Astrocyte of the spinal cord (primary cell): ENCODE data around the gene CDCA4.

Experiments used
- DNase-seq: peaks from one replicate; pipeline ENCODE4 v3.0.0; 2011; ENCODE audit warnings: low read depth, low spot score
- H3K4me3 ChIP-seq: 2 replicates; pipeline ENCODE4 v1.5.1; 2011; ENCODE audit warnings: low read depth, mild to moderate bottlenecking, low read length, moderate library complexity
- CTCF ChIP-seq: IDR thresholded peaks from 2 replicates; pipeline ENCODE4 v1.5.1; 2012; ENCODE audit warnings: low read depth, mild to moderate bottlenecking, low read length, inconsistent platforms
- in situ Hi-C: cut with HindIII; loops from 2 replicates; pipeline ENCODE4 v1.10.0; 2017; ENCODE audit warnings: low sequenced_read_pairs

CDCA4 gene

GRCh38 chr14:105055736-105056302 is 34.9 kb upstream of the CDCA4 start:
- no peak for DNase-seq
- H3K4me3 ChIP-seq: no peak overlapping the region
- no peak for TF ChIP-seq CTCF
- in situ Hi-C loops: no loop called here

DNA sequence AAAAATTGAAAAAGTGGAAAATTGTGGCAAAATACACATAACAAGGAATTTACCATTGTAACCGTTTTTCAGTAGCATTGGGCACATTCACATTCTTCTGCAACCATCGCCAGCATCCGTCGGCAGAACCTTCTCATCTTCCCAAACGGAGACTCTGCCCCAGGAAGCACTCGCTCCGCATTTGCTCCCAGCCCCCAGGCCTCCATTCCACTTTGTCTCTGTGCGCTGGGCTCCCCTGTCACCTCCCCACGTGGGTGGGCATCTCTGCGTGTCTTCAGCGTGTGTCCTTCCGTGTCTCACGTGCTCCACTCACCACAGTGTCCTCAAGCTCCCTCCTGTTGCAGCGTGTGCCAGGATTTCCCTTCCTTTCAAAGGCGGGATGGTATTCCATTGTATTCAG is 34.5 kb upstream of the CDCA4 start:
- in situ Hi-C loops: no loop called here
- no peak for DNase-seq
- H3K4me3 ChIP-seq: no peak overlapping the region
- no peak for TF ChIP-seq CTCF

DNA sequence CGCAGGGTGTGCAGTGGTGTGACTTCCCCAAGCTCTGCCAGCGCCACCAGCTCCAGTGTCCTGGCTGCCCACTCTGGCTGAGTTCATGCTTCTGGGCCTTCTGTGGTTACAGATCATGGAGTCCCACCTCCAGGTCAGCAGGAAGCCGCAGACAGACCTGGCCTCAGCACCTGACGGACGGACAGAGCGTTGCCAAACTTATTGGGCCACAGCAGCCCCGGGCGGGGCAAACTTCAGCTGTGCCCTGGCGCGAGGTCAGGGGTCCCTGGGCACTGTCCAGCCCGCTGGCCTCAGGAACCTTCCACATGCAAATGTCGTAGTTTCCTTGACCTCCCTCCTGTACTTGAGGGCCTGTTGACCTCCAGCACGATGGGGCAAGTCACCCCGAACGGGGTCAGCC is 33.1 kb upstream of the CDCA4 start:
- no peak for TF ChIP-seq CTCF
- DNase-seq: no peak
- H3K4me3 ChIP-seq: no peak overlapping the region
- in situ Hi-C loops: no loop called here

- no peak for TF ChIP-seq CTCF
- in situ Hi-C loops: no loop called here
Observed at GRCh38 chr14:105053421-105053820, 32.5 kb upstream of the CDCA4 start.

GRCh38 chr14:105052110-105052458 is 31.2 kb upstream of the CDCA4 start:
- in situ Hi-C loops: no loop called here
- no peak for DNase-seq
- no peak for TF ChIP-seq CTCF
- no peak overlapping the region for H3K4me3 ChIP-seq

More at GRCh38 chr14:105053421-105053820, 32.5 kb upstream of the CDCA4 start:
- DNase-seq: no peak
- H3K4me3 ChIP-seq: no peak overlapping the region

- in situ Hi-C loops: no loop called here
- TF ChIP-seq CTCF: no peak
Observed at GRCh38 chr14:105051182-105052109, 30.6 kb upstream of the CDCA4 start.

More at GRCh38 chr14:105051182-105052109, 30.6 kb upstream of the CDCA4 start:
- no peak overlapping the region for H3K4me3 ChIP-seq
- no peak for DNase-seq
